Measurements from ENCODE around the gene ABCC12. TPM values are rescaled to one million over a fixed set of nuclear protein-coding genes. Genes with fewer than 3 reads are reported as not detected.

ABCC12 gene
- total and polyA plus RNA-seq, 2 donors (not counting 3 experiments of a cell fraction or from before 2014, with no cell fraction given) = not detected

DNA sequence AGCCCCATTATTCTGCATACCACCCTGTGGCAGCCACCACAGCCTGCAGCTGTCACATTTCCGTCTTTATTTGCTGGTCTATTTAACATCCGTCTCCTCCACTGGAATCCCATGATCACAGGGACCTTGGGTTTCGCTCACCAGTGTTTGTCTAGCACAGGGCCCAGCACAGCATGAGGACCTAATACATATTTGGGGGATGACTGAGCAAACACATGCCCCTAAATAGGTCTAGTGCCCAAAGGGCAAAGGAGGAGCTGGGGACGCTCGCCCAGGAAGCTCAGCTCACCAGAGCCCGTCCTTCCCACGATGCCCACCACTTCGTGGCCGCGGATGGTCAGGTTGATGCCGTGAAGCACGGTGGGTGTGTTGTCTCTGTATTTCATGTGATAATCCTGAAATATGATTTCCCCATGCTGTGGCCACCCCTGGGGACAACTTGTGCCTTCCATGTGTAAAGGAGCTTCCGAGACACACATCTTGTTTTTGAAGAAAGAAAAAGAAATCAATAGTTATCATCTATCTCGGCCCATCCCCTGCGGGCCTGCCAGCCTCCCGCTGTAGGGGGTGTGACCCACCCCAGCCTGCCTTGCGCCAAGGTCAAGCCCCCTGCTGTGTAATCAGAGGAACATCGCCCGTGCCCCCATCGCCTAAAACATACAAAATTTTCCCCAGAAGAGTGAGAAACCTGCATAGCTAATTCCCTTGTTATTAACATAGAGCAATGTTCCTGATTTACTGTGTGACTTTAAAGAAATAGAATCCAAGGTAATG is 21.0 kb upstream of the ABCC12 start:
- Histone ChIP-seq H3K4me1 (ENCODE audit: control insufficient read depth, extremely low read depth, insufficient read depth, low read length) (no peaks in the 10 kb centered on the region), H3K9ac (replicated peaks; ENCODE audit: extremely low read depth, insufficient read depth, low read length) (no peak overlapping the region), H3K4me3 (replicated peaks in 1 of 3; ENCODE audit: insufficient read depth in 1 of 3, low read depth in 1 of 3, low read length in 3 of 3) (no peak overlapping the region), H3K27ac (ENCODE audit: insufficient read depth, low read depth, low read length) (no peak overlapping the region), H3K36me3 (ENCODE audit: control insufficient read depth in 2 of 2, extremely low read depth in 1 of 2, insufficient read depth in 2 of 2, low read length in 2 of 2) (no peaks in the 10 kb centered on the region), H3K27me3 (ENCODE audit: control insufficient read depth in 2 of 2, insufficient read depth in 2 of 2, low read length in 2 of 2) (no peaks in the 10 kb centered on the region), H4K20me1 (replicated peaks; ENCODE audit: control insufficient read depth, extremely low read depth, insufficient read depth, low read length) (no peaks in the 10 kb centered on the region), H2AFZ (ENCODE audit: low read depth, low read length) (no peak overlapping the region), H3K9me1 (replicated peaks; ENCODE audit: control insufficient read depth, extremely low read depth, insufficient read depth, low read length) (no peaks in the 10 kb centered on the region), H3K4me2 (ENCODE audit: insufficient read depth, low read length) (no peak overlapping the region), H3K9me3 (replicated peaks; ENCODE audit: control insufficient read depth, insufficient read depth, low read length) (no peaks in the 10 kb centered on the region), H3K79me2 (ENCODE audit: control insufficient read depth, insufficient read depth, low read length) (no peaks in the 10 kb centered on the region)
- dilution Hi-C loops (cut with MboI; ENCODE audit: extremely low pct_ligation_motif_present, low sequenced_read_pairs) = no loop called here
- no peak for TF ChIP-seq POLR2A (IDR thresholded peaks at IDR 0.05; ENCODE audit: low read depth, low read length)
- no peak for TF ChIP-seq MYC (IDR thresholded peaks at IDR 0.05; ENCODE audit: low read depth, low read length)
- TF ChIP-seq, protein P1, sequence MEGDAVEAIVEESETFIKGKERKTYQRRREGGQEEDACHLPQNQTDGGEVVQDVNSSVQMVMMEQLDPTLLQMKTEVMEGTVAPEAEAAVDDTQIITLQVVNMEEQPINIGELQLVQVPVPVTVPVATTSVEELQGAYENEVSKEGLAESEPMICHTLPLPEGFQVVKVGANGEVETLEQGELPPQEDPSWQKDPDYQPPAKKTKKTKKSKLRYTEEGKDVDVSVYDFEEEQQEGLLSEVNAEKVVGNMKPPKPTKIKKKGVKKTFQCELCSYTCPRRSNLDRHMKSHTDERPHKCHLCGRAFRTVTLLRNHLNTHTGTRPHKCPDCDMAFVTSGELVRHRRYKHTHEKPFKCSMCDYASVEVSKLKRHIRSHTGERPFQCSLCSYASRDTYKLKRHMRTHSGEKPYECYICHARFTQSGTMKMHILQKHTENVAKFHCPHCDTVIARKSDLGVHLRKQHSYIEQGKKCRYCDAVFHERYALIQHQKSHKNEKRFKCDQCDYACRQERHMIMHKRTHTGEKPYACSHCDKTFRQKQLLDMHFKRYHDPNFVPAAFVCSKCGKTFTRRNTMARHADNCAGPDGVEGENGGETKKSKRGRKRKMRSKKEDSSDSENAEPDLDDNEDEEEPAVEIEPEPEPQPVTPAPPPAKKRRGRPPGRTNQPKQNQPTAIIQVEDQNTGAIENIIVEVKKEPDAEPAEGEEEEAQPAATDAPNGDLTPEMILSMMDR (IDR thresholded peaks at IDR 0.05; ENCODE audit: extremely low read depth in 1 of 2, insufficient read depth in 1 of 2, low read depth in 1 of 2, low read length in 2 of 2) = no peak
- TF ChIP-seq EZH2 (IDR thresholded peaks at IDR 0.05; ENCODE audit: borderline replicate concordance, low read depth, low read length, severe bottlenecking) = no peak
- TF ChIP-seq JUN (IDR thresholded peaks at IDR 0.05; ENCODE audit: borderline replicate concordance, insufficient read depth, insufficient read length, low read depth) = no peak
- TF ChIP-seq, protein P2, sequence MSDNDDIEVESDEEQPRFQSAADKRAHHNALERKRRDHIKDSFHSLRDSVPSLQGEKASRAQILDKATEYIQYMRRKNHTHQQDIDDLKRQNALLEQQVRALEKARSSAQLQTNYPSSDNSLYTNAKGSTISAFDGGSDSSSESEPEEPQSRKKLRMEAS (IDR thresholded peaks at IDR 0.05; ENCODE audit: insufficient read depth, insufficient read length) = no peak
- TF ChIP-seq FOS (IDR thresholded peaks at IDR 0.05; ENCODE audit: borderline replicate concordance, insufficient read depth, low read length) = no peak
- no peak for TF ChIP-seq POLR2AphosphoS5 (IDR thresholded peaks at IDR 0.05; ENCODE audit: insufficient read depth, low read depth, low read length)
- TF ChIP-seq GATA2 (IDR thresholded peaks at IDR 0.05; ENCODE audit: insufficient read depth, insufficient read length, low read depth, low read length) = no peak
- POLR2A ChIA-PET = no interaction called here
- intact Hi-C loops (cut with micrococcal nuclease) = no loop called here
- CTCF ChIA-PET = interaction anchor here (3.2 kb wide), 1 partner anchor 12 kb away, joined by 26 read pairs; no protein-coding TSS in a partner anchor
- DNase-seq (ENCODE audit: low read depth, low spot score) = no peak
- FAIRE-seq = no peak
- BruUV-seq (replicated peaks) = no TSS peak

Measured in endothelial cell of umbilical vein (primary cell).